HG03342 (cell line): ENCODE measurements around the gene PRR5.

Experiments
- ATAC-seq: cut with Tn5 transposase; IDR thresholded peaks from one replicate; pipeline ENCODE4 v1.9.1; 2021; ENCODE audit warnings: mild to moderate bottlenecking, moderate library complexity; ENCODE audit not compliant: unreplicated experiment

The PRR5 gene

GRCh38 chr22:44691796-44692661, 10.0 kb upstream of the PRR5 start:
- ATAC-seq = no peak

- no peak for ATAC-seq
These were observed 9.4 kb upstream of the PRR5 start for GRCh38 chr22:44692662-44693007.

GRCh38 chr22:44693145-44693544, 8.9 kb upstream of the PRR5 start:
- no peak for ATAC-seq

- ATAC-seq = no peak
These were observed 8.2 kb upstream of the PRR5 start for GRCh38 chr22:44693756-44694155.

GRCh38 chr22:44697423-44698141, 4.4 kb upstream of the PRR5 start:
- ATAC-seq = no peak

GRCh38 chr22:44698531-44699421, 3.2 kb upstream of the PRR5 start:
- no peak for ATAC-seq

GRCh38 chr22:44700456-44700855, 1.5 kb upstream of the PRR5 start:
- ATAC-seq = no peak

GRCh38 chr22:44701187-44701790, 715 bp upstream of the PRR5 start:
- no peak for ATAC-seq

- peak; percentile 25 for ATAC-seq
These were observed 635 bp downstream of the PRR5 start for GRCh38 chr22:44702479-44703198.

- no peak for ATAC-seq
These were observed 1.4 kb downstream of the PRR5 start for GRCh38 chr22:44703255-44703870.

- no peak for ATAC-seq
These were observed 2.4 kb downstream of the PRR5 start for GRCh38 chr22:44704159-44705021.

GRCh38 chr22:44705022-44705297, 3.0 kb downstream of the PRR5 start:
- no peak for ATAC-seq

- no peak for ATAC-seq
These were observed 4.5 kb downstream of the PRR5 start for GRCh38 chr22:44706488-44706887.

- ATAC-seq = no peak
These were observed 5.2 kb downstream of the PRR5 start for GRCh38 chr22:44707178-44707577.

- no peak for ATAC-seq
These were observed 5.7 kb downstream of the PRR5 start for GRCh38 chr22:44707752-44708151.

- no peak for ATAC-seq
These were observed 7.9 kb downstream of the PRR5 start for GRCh38 chr22:44709881-44710392.

GRCh38 chr22:44710474-44711240, 8.7 kb downstream of the PRR5 start:
- ATAC-seq = no peak

- ATAC-seq = no peak
These were observed 9.2 kb downstream of the PRR5 start for GRCh38 chr22:44711241-44711560.
